HG02571 (cell line): ENCODE data around the gene ACSM3.
"Not testable (repeated sequence)": the region's sequence is repeated elsewhere in the genome, so short reads cannot be mapped to it uniquely, and the experiment has no call there.

Experiments
- ATAC-seq: cut with Tn5 transposase; IDR thresholded peaks from one replicate; pipeline ENCODE4 v1.9.1; 2021; ENCODE audit warnings: mild to moderate bottlenecking, moderate library complexity; ENCODE audit not compliant: unreplicated experiment

Gene ACSM3

DNA sequence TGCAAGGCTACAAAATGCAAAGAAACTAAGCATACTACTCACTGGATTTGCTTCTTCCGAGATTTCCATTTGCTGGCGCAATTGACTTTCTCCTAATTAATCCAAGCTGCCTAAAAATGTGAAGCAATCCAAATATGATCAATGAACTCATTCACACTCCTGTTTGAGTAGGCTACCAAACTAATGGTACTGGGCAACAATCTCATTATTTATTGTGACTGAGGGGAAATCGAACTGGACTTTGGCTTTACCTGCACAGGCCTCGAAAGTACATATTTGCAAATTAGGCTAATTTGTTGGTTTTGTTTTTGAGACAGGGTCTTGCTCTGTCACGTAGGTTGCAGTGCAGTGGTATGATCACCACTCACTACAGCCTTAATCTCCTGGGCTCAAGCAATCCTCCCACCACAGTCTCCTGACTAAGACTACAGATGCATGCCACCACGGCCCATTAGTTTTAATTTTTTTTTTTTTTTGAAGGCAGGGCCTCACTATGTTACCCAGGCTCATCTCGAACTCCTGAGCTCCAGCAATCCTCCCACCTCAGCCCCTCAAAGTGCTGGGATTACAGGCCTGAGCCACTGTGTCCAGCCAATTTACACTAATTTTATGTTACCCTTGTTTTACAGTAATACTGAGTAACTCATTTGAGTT lies 39.9 kb downstream of the ACSM3 start:
- no peak for ATAC-seq

DNA sequence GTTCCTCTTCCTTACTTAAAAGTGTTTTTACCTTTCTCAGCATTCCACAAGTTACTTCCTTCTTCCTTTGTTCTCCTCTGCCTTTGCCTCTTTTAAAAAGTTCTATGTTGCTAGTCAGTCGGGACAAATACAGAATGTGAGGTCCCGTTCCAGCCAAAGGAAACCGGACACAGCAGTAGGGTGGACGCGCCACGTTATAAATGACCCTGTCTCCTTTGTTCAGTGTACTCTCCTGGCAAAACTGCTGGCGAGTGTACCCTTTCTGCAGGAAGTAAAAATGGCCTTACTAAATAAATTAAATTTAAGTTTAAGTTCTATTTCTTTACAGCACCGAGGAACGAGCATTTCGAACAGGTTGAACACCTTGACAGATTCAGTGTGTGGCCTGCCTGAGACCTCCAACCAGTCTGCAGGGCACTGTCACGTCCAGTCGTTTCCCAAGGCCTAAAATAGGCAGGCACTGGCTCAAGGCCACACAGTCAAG lies 41.9 kb downstream of the ACSM3 start:
- not testable (repeated sequence) for ATAC-seq

- peak; percentile 77 for ATAC-seq
Measured at GRCh38 chr16:20806168-20807050, 42.6 kb downstream of the ACSM3 start, which contains the start of the genes ERI2 and REXO5. TSS of gene ERI2 (minus strand) at chr16:20806472. CDS start at chr16:20806430, 42 bp downstream. TSS of gene REXO5 (plus strand) at chr16:20806527. CDS start at chr16:20806954, 427 bp downstream.

GRCh38 chr16:20807862-20808261 lies 44.0 kb downstream of the ACSM3 start:
- ATAC-seq: no peak

DNA sequence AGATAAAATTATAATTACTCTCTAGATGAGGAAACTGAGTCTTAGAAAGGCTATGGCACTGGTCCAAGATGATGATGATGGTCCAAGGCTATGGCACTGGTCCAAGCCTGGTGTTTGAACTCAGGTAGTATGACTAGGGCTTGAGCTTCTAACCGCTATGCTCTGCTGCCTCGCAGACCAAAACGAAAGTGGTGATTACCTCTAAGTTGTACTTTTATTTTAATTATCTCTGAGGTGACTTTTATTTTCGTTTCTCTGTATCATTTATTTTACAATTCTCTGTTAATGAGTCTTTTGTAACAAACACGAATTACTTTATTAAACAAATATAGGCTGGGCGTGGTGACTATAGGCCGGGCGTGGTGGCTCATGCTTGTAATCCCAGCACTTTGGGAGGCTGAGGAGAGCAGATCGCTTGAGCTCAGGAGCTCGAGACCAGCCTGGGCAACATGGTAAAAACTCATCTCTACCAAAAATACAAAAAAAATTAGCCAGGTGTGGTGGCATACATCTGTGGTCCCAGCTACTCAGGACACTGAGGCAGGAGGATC lies 48.1 kb downstream of the ACSM3 start:
- no peak for ATAC-seq

GRCh38 chr16:20812510-20812909 lies 48.7 kb downstream of the ACSM3 start:
- ATAC-seq: no peak

GRCh38 chr16:20814784-20815183 lies 51.0 kb downstream of the ACSM3 start:
- ATAC-seq: no peak

GRCh38 chr16:20818929-20819585 lies 55.2 kb downstream of the ACSM3 start:
- no peak for ATAC-seq

DNA sequence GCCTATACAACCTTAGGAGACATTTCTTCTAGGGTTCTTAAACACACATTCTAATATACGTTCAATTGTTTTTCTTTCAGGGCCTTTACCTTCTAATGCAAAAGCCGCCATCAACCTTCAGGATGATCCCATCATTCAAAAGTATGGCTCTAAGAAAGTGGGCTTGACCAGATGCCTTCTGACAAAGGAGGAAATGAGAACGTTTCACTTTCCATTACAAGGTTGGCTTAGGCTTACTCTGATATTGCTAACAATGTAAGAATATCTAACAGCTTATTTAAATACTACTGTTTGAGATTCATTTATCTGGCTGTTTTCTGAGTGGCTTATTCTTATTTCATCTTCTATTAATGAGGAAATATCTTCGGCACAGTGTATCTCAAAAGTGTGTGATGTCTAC lies 57.9 kb downstream of the ACSM3 start:
- no peak for ATAC-seq

DNA sequence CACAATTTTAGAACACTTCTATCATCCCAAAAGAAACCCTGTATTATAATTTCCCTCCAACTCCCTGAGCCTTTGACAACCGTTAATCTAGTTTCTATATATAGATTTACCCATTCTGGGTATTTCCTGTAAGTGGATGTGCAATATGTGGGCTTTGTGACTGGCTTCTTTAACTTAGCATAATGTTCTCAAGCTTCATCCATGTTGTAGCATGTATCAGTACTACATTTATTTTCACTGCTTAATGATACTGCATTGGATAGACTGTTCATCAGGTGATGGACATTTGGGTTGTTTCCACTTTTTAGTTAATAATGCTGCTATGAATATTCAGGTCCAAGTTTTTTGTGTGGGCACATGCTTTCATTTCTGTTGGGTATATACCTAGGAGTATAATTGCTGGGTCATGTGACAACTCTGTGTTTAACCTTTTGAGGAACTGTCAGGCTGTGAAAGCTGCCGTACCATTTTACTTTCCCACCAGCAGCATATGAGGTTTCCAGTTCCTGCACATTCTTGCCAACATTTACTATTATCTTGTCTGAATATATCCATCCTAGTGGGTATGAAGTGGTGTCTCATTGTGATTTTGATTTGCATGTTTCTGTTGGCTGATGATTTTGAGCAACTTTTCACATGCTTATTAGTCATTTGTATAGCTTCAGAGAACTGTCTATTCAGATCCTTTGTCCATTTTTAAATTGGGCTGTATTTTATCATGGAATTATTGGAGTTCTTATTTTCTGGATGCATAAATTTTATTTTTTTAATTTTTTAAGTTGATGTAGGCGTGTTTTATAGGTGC lies 58.9 kb downstream of the ACSM3 start:
- ATAC-seq: no peak

- ATAC-seq: no peak
Measured at GRCh38 chr16:20826039-20826566, 62.3 kb downstream of the ACSM3 start.

GRCh38 chr16:20829536-20829935 lies 65.7 kb downstream of the ACSM3 start:
- ATAC-seq: no peak

GRCh38 chr16:20830372-20830771 lies 66.6 kb downstream of the ACSM3 start:
- ATAC-seq: no peak

- ATAC-seq: no peak
Measured at GRCh38 chr16:20833086-20833485, 69.3 kb downstream of the ACSM3 start.

DNA sequence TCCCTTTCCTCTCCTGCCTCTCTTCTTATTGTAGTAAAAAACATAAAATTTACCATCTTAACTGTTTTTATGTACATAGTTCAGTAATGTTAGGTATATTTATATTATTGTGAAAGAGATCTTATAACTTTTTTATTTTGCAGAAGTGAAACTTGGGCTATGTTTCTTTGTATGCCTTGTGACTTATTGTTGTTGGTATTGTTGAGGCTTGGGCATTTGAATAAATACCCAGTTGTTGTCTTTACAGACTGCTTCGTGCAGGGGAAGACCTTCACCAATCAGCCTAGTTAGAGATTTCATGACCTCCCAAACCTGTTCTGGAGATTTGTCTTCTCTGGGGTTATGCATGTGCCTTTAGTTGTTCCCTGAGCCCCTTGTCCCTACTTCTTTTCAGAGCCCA lies 74.4 kb downstream of the ACSM3 start:
- ATAC-seq: no peak

DNA sequence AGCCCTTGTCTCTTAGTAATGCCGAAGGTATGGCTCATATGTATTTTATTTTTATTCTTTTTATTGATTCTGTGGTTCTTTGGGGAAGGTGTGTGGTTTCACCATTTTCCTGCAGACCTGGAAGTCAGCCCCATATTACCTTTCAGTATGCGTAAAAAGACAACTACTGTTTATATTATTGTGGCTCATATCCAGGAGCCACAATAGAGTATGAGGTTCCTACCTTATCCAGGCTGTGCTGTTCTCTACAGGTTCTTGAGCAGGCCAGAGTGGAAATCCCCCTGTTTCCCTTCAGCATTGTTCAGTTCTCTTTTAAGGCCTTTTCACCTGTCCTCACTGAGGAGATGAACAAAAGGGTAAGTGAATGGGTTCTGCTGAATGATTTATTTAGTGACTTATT lies 75.7 kb downstream of the ACSM3 start:
- ATAC-seq: no peak

GRCh38 chr16:20844054-20844453 lies 80.2 kb downstream of the ACSM3 start:
- no peak for ATAC-seq

GRCh38 chr16:20844588-20844987 lies 80.8 kb downstream of the ACSM3 start:
- no peak for ATAC-seq

DNA sequence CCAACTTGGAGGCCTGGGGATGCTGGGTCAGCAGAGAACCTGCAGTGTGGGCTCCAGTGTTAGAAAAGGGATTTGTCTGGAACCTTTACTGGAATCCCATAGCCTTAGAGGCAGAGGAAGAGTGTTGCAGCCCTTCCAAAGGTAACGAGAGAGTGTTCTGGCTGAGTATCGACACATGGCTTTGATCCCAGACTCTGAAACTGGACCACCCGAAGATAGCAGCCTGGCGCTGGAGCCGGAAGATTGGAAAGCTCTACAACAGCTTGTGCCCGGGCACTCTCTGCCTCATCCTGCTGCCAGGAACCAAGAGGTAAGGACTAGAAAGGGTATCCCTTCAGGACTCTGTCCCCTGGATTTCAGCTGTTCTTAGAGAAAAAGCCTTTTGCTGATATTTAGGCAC lies 82.2 kb downstream of the ACSM3 start:
- no peak for ATAC-seq

DNA sequence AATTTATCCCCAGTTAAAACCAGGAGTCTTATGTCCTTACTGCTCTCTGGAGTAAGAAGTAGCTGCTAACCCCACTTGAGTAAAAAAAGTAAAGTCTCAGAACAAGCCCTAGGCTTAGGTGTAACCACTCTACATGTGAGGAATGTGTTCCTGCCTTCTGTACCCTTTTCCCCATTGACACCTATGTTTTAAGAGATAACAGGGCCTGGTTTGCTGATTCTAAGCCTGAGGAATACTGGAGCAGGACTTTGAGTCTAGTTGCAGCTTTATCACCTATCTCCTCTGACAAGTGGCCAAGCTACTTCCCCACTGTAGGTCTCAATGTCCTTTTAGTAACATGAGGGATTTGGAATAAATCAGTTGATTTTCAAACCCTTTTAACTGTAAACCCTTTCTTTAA lies 82.7 kb downstream of the ACSM3 start:
- ATAC-seq: no peak
